ENCODE data around the gene NRXN2.

Gene NRXN2

DNA sequence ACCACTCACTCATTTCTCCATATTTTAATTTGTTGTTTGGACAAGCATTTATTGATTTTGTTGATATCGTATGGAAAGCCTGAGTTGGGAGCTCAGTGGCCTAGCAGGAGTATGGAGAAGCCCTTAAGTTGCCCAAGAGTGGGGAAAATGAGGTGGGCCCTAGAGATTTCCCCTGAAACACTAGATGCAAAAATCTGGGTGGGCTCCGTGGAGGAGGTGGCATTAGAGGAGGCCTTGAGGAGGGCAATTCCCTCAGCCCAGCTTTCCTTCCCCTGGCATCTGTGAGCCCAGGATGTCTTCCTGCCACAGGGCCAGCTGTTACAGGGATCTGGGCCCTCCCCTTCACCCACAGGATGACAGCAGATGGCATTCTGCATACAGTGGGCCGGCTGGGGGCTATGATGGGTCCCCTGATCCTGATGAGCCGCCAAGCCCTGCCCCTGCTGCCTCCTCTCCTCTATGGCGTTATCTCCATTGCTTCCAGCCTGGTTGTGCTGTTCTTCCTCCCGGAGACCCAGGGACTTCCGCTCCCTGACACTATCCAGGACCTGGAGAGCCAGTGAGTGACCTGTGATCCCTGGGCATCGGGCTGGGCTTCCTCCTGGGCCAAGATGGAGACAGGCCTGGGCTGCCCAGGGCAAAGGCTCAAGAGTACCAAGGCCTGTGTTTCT is 153.6 kb downstream of the NRXN2 start:
- H3K27ac ChIP-seq (ENCODE audit: low read depth, low read length, poor library complexity, severe bottlenecking) = no peak overlapping the region
- H3K9me3 ChIP-seq (ENCODE audit: low read length) = no peaks in the 10 kb centered on the region
- H3K36me3 ChIP-seq (ENCODE audit: insufficient read depth, low read length) = no peaks in the 10 kb centered on the region
- no peak for TF ChIP-seq EZH2 (IDR thresholded peaks at IDR 0.05; ENCODE audit: borderline replicate concordance, low read length)
- TF ChIP-seq, protein P1, sequence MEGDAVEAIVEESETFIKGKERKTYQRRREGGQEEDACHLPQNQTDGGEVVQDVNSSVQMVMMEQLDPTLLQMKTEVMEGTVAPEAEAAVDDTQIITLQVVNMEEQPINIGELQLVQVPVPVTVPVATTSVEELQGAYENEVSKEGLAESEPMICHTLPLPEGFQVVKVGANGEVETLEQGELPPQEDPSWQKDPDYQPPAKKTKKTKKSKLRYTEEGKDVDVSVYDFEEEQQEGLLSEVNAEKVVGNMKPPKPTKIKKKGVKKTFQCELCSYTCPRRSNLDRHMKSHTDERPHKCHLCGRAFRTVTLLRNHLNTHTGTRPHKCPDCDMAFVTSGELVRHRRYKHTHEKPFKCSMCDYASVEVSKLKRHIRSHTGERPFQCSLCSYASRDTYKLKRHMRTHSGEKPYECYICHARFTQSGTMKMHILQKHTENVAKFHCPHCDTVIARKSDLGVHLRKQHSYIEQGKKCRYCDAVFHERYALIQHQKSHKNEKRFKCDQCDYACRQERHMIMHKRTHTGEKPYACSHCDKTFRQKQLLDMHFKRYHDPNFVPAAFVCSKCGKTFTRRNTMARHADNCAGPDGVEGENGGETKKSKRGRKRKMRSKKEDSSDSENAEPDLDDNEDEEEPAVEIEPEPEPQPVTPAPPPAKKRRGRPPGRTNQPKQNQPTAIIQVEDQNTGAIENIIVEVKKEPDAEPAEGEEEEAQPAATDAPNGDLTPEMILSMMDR (IDR thresholded peaks at IDR 0.05; ENCODE audit: low read length) = no peak
- no peak overlapping the region for H3K9ac ChIP-seq (ENCODE audit: low read length)
- H3K4me2 ChIP-seq (ENCODE audit: low read length) = no peak overlapping the region
- H2AFZ ChIP-seq (ENCODE audit: low read length) = no peak overlapping the region
- H3K27me3 ChIP-seq (ENCODE audit: insufficient read depth, low read length) = peaks cover 4% of the 10 kb centered on the region; the same call in 1 of the 2 replicates
- no peaks in the 10 kb centered on the region for H3F3A ChIP-seq (ENCODE audit: insufficient read depth, low read length)
- H3K4me3 ChIP-seq (ENCODE audit: low read depth, low read length, poor library complexity, severe bottlenecking) = no peak overlapping the region
- H3K79me2 ChIP-seq (ENCODE audit: insufficient read depth, low read length) = no peaks in the 10 kb centered on the region
- peaks cover 10% of the 10 kb centered on the region for H3K4me1 ChIP-seq (ENCODE audit: insufficient read depth, low read length, severe bottlenecking)
- H4K20me1 ChIP-seq (ENCODE audit: insufficient read depth, low read length) = no peaks in the 10 kb centered on the region
- H3K9me2 ChIP-seq (ENCODE audit: low read depth, low read length) = no peaks in the 10 kb centered on the region

DNA sequence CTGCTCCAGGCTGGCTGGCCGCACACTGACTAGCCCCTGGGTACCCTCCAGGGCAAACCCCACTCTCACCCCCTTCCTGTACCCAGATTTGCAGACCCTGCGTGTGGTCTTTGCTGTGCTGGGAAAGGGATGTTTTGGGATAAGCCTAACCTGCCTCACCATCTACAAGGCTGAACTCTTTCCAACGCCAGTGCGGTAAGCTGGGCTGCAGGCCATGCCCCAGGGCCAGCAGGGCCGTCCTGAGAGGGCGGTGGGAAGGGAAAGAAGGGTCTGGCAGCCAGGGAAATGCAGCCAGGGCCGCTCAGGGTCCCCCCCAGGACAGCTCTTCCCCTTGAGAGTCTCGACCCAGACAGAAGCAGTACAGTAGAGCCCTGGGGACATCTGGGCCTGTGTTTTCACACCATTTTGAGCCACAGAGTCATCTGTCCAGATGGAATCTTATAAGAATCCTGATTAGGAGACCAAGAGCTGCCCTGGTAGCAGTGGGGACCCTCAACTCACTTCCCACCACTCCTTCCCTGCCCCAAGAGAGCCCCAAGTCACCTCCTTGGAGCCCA is 154.3 kb downstream of the NRXN2 start:
- Histone ChIP-seq H3K4me2 (ENCODE audit: low read length) (no peak overlapping the region), H3K4me1 (ENCODE audit: insufficient read depth, low read length, severe bottlenecking) (peaks cover 10% of the 10 kb centered on the region), H3K9me3 (ENCODE audit: low read length) (no peaks in the 10 kb centered on the region), H3K9ac (ENCODE audit: low read length) (no peak overlapping the region), H3K27me3 (ENCODE audit: insufficient read depth, low read length) (peaks cover 4% of the 10 kb centered on the region; the same call in 1 of the 2 replicates), H4K20me1 (ENCODE audit: insufficient read depth, low read length) (no peaks in the 10 kb centered on the region), H3K79me2 (ENCODE audit: insufficient read depth, low read length) (no peaks in the 10 kb centered on the region), H3K36me3 (ENCODE audit: insufficient read depth, low read length) (no peaks in the 10 kb centered on the region), H3K4me3 (ENCODE audit: low read depth, low read length, poor library complexity, severe bottlenecking) (no peak overlapping the region), H2AFZ (ENCODE audit: low read length) (no peak overlapping the region), H3K27ac (ENCODE audit: low read depth, low read length, poor library complexity, severe bottlenecking) (no peak overlapping the region), H3F3A (ENCODE audit: insufficient read depth, low read length) (no peaks in the 10 kb centered on the region), H3K9me2 (ENCODE audit: low read depth, low read length) (no peaks in the 10 kb centered on the region)
- TF ChIP-seq EZH2 (IDR thresholded peaks at IDR 0.05; ENCODE audit: borderline replicate concordance, low read length) = no peak
- TF ChIP-seq, protein P1 (IDR thresholded peaks at IDR 0.05; ENCODE audit: low read length) = no peak

DNA sequence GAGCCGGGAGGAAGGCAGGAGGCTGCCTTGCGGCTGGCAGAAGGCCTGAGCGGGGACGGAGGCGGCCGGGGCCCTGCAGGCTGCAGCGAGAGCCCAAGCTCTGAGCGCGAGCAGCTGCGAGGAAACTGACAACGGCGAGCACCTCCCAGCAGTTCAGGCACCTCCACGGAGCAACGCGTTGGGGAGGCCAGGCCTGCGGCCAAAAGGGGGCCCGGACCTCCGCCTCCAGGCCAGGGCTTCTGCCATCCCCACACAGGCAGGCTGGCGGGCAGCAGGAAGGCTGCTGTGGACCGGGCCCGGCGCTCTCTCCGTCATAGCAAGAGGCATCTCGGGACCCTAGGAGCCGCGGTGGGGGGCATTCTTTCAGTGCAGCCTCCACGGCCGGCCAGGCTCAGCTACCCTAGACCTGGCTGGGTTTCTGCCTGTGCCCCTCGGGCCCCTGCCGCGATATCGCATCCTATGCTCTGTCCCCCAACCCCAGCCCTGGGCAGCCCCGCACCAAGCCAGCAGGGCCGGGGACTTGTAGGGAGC is 154.9 kb downstream of the NRXN2 start:
- TF ChIP-seq, protein P1 (IDR thresholded peaks at IDR 0.05; ENCODE audit: low read length) = no peak
- no peak for TF ChIP-seq EZH2 (IDR thresholded peaks at IDR 0.05; ENCODE audit: borderline replicate concordance, low read length)
- H3K27me3 ChIP-seq (ENCODE audit: insufficient read depth, low read length) = peaks cover 4% of the 10 kb centered on the region; the same call in 1 of the 2 replicates
- H3K27ac ChIP-seq (ENCODE audit: low read depth, low read length, poor library complexity, severe bottlenecking) = no peak overlapping the region
- no peak overlapping the region for H2AFZ ChIP-seq (ENCODE audit: low read length)
- H3K9me3 ChIP-seq (ENCODE audit: low read length) = no peaks in the 10 kb centered on the region
- H3K4me2 ChIP-seq (ENCODE audit: low read length) = no peak overlapping the region
- H3K9me2 ChIP-seq (ENCODE audit: low read depth, low read length) = no peaks in the 10 kb centered on the region
- H3K79me2 ChIP-seq (ENCODE audit: insufficient read depth, low read length) = no peaks in the 10 kb centered on the region
- H3K9ac ChIP-seq (ENCODE audit: low read length) = no peak overlapping the region
- H3F3A ChIP-seq (ENCODE audit: insufficient read depth, low read length) = no peaks in the 10 kb centered on the region
- H3K4me3 ChIP-seq (ENCODE audit: low read depth, low read length, poor library complexity, severe bottlenecking) = no peak overlapping the region
- H4K20me1 ChIP-seq (ENCODE audit: insufficient read depth, low read length) = no peaks in the 10 kb centered on the region
- H3K4me1 ChIP-seq (ENCODE audit: insufficient read depth, low read length, severe bottlenecking) = peaks cover 10% of the 10 kb centered on the region
- H3K36me3 ChIP-seq (ENCODE audit: insufficient read depth, low read length) = no peaks in the 10 kb centered on the region
